ENCODE results near the gene LYPD5.

LYPD5 gene

DNA sequence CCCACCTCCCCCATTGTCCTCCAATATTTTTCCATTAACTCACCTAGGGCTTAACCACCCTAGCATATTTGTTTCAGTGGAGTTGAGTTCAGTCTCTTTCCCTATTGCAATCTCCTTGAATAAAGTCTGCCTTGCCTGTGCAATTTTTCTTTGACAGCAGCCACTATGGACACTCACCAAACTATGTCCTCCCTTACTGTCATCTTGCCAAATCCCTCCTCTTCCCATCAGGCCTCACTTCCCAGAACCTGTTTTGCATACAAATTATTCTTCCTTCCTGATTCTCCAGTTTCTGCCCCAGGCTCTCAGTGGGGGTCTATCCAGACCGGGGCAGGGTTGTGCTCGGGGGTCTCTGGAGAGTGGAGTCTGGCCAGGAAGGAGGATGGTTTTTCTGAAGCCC, 2.2 kb upstream of the LYPD5 start:
- no peak for DNase-seq

DNA sequence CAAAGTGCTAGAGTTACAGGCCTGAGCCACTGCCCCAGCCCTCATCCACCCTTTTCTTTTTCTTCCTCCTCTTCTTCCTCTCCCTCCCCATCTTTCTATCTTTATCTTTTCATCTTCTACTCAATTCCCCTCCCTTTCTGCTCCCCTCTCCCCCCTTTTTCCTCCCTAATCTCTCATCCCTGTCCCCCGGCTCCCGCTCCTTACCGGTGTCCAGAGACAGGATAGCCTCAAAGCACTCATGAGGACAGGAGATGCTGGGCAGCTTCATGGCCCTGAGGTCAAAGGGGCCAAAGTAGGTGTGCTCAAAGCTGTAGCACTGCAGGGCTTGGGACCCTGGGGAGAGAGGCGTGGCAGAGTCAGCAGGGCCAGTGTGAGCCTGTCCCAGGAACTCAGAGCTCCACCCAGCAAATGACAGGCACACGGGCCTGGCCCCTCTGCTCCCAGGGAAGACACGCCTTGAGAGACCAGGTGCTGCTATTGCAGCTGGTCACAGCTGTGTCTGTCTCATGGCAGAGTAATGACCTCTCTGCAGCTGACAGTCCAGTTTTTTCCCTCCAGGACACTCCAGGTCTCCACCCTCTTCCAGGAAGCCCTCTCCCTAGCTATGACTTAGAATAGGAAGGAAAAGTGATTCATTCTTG, 2.6 kb downstream of the LYPD5 start:
- no peak for DNase-seq

- peak; percentile 70 for DNase-seq
These were observed 3.5 kb downstream of the LYPD5 start for GRCh38 chr19:43798546-43799409.

GRCh38 chr19:43798026-43798545, 4.2 kb downstream of the LYPD5 start:
- DNase-seq, result no peak

DNA sequence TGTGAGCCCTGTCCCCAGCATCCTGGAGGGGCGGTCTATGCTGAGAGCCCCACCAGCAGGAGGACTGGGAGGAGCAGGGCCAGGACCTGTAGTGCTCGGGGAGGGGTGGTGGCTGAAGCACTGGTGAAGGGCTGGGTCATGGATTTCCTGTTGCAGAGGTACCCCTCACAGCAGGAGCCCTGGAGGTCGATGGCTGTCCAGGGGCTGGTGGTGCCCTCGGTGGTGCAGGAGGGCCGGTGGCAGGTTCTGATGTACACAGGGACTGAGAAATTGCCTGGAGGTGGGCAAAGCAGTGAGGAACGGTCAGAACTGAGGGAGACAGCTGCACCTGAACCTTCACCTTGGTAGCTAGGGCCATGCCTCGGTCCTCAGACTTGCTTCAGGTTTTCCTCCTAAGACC, 4.7 kb downstream of the LYPD5 start:
- no peak for DNase-seq

DNA sequence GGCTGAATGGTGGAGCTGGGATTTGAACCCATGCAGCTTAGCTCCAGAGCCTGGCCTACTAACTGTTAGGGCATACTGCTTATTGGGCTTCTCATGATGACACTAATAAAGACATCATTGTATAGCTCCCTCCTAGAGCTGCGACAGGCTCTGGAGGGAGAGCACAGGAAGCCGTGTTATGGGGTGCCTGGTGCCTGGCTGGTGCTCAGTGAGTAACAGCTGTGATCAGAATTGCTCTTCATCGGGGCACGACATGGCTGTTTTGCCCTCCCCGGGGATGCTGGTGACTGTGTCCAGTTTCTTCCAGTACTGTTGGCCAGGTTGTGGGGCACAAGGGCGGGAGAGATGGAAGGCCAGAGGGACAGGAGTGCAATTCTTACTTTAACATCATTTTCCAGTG, 5.1 kb downstream of the LYPD5 start:
- no peak for DNase-seq

DNA sequence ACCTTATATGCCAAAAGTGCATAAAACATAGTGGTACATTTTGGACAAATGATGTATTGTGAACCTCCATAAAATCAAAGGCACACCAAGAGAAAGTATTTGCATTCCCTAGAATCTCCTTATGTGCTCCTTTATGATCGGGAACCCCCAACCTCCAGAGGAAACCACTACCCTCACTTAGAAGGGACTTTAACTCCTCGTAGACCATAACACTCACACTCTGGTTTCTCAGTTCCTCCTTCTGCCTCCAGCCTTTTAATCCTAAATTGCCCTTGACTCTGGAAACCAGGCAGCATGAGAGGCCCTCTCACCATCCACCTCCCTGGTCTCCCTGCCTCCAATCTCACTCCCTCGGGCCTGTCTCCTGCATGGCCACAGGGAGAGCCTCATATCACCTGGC, 11.7 kb downstream of the LYPD5 start:
- DNase-seq, result no peak

DNA sequence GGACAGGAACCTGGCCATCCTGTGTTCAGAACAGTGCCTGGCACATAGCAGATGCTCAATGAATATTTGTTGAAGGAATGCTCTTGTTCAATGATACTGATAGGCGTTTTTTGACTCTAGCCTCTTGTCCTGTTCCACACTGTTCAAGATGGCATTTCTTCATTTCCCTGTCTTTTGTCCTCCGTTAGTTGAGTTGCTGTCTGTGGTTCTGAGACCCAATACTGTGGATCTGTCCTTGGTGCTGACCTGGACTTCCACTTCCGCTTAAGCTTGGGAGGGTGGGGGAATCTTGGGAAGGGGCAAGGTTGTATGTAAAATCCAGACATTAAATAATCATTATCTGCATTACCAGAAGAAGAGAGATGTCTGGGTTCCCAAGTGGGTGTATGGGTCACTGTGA, 13.2 kb downstream of the LYPD5 start:
- DNase-seq, result no peak

DNA sequence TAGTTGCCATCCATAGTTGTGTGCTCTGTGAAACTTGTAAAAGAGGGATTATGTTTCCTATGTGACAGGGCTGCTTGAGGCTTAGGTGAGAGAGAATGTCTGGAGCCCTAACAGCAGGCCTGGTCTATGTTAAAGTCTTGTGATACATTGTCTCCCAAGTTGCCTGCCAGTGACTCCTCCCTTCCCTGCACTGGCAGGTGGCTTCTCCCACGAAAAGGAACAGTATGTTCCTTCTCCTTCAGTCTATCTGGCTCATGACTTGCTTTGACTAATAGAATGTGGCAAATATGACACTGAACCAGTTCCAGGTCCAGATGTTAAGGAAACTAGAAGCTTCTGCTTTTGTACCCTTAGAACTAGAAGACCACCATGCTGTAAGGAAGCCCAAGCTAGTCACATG, 15.6 kb downstream of the LYPD5 start:
- no peak for DNase-seq

DNA sequence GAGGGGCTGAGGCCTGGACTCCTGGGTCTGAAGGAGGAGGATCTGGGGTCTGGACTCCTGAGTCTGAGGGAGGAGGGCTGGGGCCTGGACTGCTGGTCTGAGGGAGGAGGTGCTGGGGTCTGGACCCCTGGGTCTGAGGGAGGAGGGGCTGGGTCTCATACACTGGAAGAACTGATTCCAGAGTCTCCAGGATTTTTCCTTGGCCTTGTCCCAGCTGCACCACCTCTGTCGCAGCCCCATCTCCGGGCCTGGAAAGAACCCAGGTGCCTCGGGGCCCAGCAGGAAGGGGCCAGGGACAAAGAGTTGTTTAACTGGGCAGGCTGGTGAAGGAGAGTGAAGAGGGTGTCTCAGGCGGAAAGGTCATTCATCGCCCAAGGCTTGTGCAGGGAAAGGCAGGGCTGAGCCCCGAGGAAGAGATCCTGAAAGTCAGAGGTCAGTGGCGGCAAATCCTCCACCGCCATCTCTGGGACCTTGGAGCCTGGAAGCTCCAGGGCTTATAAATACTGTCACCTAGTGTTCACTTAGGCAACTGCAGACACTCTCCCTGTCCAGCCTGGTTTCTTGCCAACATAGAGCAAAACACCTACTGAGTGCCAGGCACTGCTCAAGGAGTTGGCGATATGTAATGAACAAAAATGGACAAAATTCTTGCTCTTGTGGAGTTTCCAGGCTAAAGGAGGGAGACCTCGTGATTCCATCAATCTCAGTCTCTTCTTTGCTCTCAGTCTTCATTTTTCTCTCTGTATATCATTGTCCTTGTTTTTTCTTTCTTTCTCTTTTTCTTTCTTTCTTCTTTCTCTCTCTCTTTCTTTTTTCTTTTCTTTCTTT, 17.1 kb downstream of the LYPD5 start:
- peak; percentile 46 for DNase-seq

- DNase-seq, result no peak
These were observed 17.8 kb downstream of the LYPD5 start for GRCh38 chr19:43784241-43784980.

DNA sequence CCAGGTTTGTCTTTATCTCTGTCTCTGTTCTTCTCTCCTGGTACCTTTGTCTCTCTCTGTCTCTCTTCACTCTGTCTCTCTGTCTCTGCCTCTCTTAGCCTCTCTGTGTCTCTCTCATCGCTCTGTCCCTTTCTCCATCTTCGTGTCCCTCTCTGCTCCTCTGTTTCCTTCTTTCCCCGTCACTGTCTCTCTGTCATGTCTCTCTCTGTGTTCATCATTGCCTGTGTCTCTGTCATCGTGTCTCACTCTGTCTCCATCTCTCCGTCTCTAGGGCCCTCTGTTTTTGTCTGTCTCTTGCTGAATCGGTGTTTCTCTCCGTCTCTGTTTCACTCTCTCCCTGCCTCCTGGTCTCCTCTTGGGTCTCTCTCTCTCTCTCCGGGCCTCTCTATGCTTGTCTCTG, 18.6 kb downstream of the LYPD5 start:
- no peak for DNase-seq

- DNase-seq, result no peak
These were observed 19.5 kb downstream of the LYPD5 start for GRCh38 chr19:43782689-43783231.

GRCh38 chr19:43782311-43782660, 20.0 kb downstream of the LYPD5 start:
- no peak for DNase-seq

GRCh38 chr19:43781630-43782310, 20.5 kb downstream of the LYPD5 start:
- no peak for DNase-seq

DNA sequence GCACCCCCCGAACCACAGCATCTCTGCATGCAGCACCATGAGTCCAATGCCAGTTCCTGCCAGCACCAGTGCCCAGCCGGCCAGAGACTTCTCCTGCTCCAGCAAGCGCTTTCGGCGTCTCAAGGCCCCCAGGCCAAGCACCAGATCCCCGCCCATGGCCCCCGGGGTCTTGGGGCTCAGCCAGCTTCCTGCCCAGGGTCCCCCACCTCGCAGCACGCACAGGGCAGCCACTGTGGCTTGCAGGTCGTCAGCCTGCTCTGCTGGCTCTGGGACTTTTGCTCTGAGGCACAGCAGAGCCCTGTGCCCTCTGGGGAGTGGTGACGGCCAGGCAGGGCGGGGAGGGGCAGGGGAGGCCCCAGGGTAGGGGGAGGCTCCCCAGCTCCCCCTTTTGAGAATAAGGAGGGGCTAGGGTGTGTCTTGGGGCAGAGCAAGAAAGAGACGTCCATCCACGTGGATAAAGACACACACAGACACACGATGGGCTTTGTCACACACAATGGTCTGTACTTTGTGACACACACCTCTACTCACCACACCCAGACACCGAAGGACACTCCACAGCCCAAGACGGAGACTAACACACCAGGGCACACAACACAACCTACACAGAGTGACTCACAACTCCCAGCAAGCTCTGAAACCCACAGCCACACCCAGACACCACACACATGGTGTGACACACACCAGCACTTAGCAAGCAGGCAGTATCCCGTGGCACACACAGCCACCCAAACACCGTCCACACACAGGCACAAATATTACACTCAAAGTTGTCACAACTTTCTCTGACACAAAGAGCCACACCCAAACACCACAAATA, 21.3 kb downstream of the LYPD5 start, which contains the start of gene KCNN4:
KCNN4 (minus strand) TSS at position 268 of the 820 bp plus-strand sequence; CDS start at position 156, 112 bp downstream.
- DNase-seq, result no peak

DNA sequence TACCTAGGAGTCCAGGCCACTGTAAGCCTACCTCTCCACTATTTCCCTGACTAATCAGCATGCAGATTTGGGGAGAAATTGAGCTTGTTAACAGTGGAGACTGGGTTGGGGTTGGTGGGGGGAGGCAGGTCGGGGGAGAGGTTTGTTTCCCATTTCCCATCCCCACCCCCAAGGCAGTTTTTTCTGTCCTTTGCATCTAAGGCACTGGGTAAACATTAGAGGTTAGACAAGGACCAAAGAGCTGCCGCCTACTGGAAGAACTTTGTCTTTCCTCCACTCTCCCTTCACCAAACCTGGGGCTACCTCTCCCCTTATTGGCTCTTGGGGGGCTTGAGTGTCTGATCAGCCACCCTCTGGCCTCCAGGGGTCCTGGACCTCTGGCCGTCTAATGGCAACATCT, 22.4 kb downstream of the LYPD5 start:
- DNase-seq, result no peak

- DNase-seq, result no peak
These were observed 23.0 kb downstream of the LYPD5 start for GRCh38 chr19:43779147-43779819.

DNA sequence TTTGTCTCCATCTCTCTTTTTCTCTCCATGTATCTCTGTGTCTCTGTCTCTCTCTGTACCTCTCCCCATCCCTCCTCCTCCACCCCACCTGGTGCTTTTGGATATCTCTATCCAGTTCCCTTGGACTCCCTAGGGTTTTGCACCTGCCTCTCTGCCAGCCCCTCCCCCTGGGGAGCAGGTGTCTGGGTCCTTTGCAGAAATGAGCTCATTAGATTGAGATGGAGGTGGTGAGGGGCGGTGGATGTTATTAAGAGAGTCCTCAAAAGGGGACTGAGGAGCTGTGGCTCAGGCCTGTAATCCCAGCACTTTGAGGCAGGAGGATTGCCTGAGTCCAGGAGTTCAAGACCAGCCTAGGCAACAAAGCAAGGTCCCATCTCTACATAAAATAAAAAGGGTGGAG, 23.6 kb downstream of the LYPD5 start:
- DNase-seq, result peak; percentile 91

GRCh38 chr19:43777163-43777695, 25.0 kb downstream of the LYPD5 start:
- DNase-seq, result peak; percentile 51
